ENCODE measurements around the gene SRBD1.

DNA sequence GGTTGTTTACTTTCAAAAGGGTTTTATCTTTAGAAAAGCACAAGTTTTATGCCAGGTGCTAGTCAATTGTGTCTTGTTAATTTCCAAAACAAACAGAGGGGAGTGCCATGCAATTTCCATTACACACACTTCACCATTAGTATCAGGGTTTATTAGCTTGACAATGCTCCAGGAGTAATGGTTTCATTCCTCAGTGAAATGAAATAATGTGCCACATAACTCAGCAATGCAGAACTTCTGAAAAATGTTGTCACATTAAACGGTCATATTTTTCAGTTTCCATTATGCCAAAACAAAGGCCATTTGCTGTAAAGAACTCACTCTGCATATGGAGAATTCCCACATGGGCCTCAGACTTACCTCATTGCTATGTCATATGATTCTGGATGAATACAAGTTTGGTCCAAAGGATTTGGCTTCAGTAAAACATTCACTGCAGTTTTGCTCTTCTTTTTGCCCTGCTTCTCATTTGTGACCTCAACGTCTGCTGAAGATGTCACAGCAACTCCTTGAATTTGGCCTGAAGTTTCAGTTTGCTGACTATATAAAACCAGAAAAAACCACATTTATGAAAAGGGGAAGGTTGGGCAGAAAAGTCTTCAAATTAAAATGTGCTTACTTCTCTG, 198.2 kb downstream of the SRBD1 start:
- TF ChIP-seq, protein P1, sequence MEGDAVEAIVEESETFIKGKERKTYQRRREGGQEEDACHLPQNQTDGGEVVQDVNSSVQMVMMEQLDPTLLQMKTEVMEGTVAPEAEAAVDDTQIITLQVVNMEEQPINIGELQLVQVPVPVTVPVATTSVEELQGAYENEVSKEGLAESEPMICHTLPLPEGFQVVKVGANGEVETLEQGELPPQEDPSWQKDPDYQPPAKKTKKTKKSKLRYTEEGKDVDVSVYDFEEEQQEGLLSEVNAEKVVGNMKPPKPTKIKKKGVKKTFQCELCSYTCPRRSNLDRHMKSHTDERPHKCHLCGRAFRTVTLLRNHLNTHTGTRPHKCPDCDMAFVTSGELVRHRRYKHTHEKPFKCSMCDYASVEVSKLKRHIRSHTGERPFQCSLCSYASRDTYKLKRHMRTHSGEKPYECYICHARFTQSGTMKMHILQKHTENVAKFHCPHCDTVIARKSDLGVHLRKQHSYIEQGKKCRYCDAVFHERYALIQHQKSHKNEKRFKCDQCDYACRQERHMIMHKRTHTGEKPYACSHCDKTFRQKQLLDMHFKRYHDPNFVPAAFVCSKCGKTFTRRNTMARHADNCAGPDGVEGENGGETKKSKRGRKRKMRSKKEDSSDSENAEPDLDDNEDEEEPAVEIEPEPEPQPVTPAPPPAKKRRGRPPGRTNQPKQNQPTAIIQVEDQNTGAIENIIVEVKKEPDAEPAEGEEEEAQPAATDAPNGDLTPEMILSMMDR (IDR thresholded peaks at IDR 0.05; ENCODE audit: borderline replicate concordance, extremely low read depth, low read length, poor library complexity, severe bottlenecking) = no peak
- no peak for TF ChIP-seq EZH2 (IDR thresholded peaks at IDR 0.05; ENCODE audit: borderline replicate concordance, low read depth, low read length, severe bottlenecking)
